H9 (cell line): Measurements from ENCODE around the gene CDK12. TPM values are rescaled to one million over a fixed set of nuclear protein-coding genes. Genes with fewer than 3 reads are reported as not detected.

Experiments used
- DNase-seq: peaks from one replicate; pipeline ENCODE4 v3.0.0-alpha.2; 2017
- H2AFZ ChIP-seq: one replicate; pipeline ENCODE4 v1.6.1; 2013; ENCODE audit warnings: mild to moderate bottlenecking, low read length, control low read depth, moderate library complexity
- H2AK5ac ChIP-seq: 2 replicates; pipeline ENCODE4 v1.6.1; 2013; ENCODE audit warnings: low read length, control low read depth, mixed read lengths; ENCODE audit not compliant: insufficient read length
- H2BK120ac ChIP-seq: one replicate; pipeline ENCODE4 v1.6.1; 2013; ENCODE audit warnings: low read depth, mild to moderate bottlenecking, low read length, control low read depth, inconsistent platforms; ENCODE audit not compliant: poor library complexity, severe bottlenecking
- H2BK12ac ChIP-seq: 2 replicates; pipeline ENCODE4 v1.6.1; 2013; ENCODE audit warnings: low read length, control low read depth, mixed read lengths, low read depth; ENCODE audit not compliant: insufficient read length
- H2BK15ac ChIP-seq: 2 replicates; pipeline ENCODE4 v1.6.1; 2013; ENCODE audit warnings: low read depth, low read length, control low read depth
- H2BK20ac ChIP-seq: one replicate; pipeline ENCODE4 v1.6.1; 2013; ENCODE audit warnings: low read depth, mild to moderate bottlenecking, low read length, control low read depth, inconsistent platforms; ENCODE audit not compliant: poor library complexity, severe bottlenecking
- H2BK5ac ChIP-seq: 2 replicates; pipeline ENCODE4 v1.6.1; 2013; ENCODE audit warnings: low read length, control low read depth, mixed read lengths; ENCODE audit not compliant: insufficient read length
- H3K14ac ChIP-seq: 2 replicates; pipeline ENCODE4 v1.6.1; 2013; ENCODE audit warnings: low read length, control low read depth; ENCODE audit not compliant: insufficient read depth
- H3K18ac ChIP-seq: 2 replicates; pipeline ENCODE4 v1.6.1; 2013; ENCODE audit warnings: low read depth, mild to moderate bottlenecking, mixed read lengths, low read length, control low read depth; ENCODE audit not compliant: insufficient read length
- H3K23ac ChIP-seq: 2 replicates; pipeline ENCODE4 v1.6.1; 2013; ENCODE audit warnings: low read length, control low read depth, mixed read lengths, low read depth; ENCODE audit not compliant: insufficient read length
- H3K23me2 ChIP-seq: 2 replicates; pipeline ENCODE4 v1.6.1; 2013; ENCODE audit warnings: low read depth, mild to moderate bottlenecking, mixed read lengths, low read length, control low read depth; ENCODE audit not compliant: insufficient read length, poor library complexity, severe bottlenecking
- H3K27ac ChIP-seq: 2 replicates; pipeline ENCODE4 v1.5.1; 2013; ENCODE audit warnings: low read length, control low read depth, mixed read lengths, low read depth; ENCODE audit not compliant: insufficient read length
- H3K27me3 ChIP-seq: 2 replicates; pipeline ENCODE4 v1.6.1; 2013; ENCODE audit warnings: low read length, control low read depth, inconsistent platforms; ENCODE audit not compliant: insufficient read depth
- H3K4ac ChIP-seq: 2 replicates; pipeline ENCODE4 v1.6.1; 2013; ENCODE audit warnings: low read depth, mild to moderate bottlenecking, control low read depth, inconsistent platforms, low read length, moderate library complexity
- H3K4me1 ChIP-seq: 2 replicates; pipeline ENCODE4 v1.6.1; 2013; ENCODE audit warnings: low read length, control low read depth, inconsistent platforms; ENCODE audit not compliant: insufficient read depth
- H3K4me2 ChIP-seq: 2 replicates; pipeline ENCODE4 v1.6.1; 2013; ENCODE audit warnings: low read length, control low read depth, mixed read lengths; ENCODE audit not compliant: insufficient read length, insufficient read depth
- H3K56ac ChIP-seq: 2 replicates; pipeline ENCODE4 v1.6.1; 2013; ENCODE audit warnings: low read depth, mild to moderate bottlenecking, mixed read lengths, low read length, control low read depth; ENCODE audit not compliant: insufficient read length
- H3K79me1 ChIP-seq: 2 replicates; pipeline ENCODE4 v1.6.1; 2013; ENCODE audit warnings: low read depth, mild to moderate bottlenecking, moderate library complexity, low read length, control low read depth, inconsistent platforms; ENCODE audit not compliant: insufficient read depth, poor library complexity, severe bottlenecking
- H3K79me2 ChIP-seq: 2 replicates; pipeline ENCODE4 v1.6.1; 2013; ENCODE audit warnings: low read length, control low read depth, inconsistent platforms; ENCODE audit not compliant: insufficient read depth
- H3K9ac ChIP-seq: 2 replicates; pipeline ENCODE4 v1.6.1; 2013; ENCODE audit warnings: low read length, control low read depth, mixed read lengths; ENCODE audit not compliant: insufficient read length; ENCODE audit errors: extremely low read depth
- H3K9me3 ChIP-seq: one replicate; pipeline ENCODE4 v1.6.1; 2013; ENCODE audit warnings: low read depth, low read length, inconsistent platforms; ENCODE audit not compliant: control insufficient read depth
- H3T11ph ChIP-seq: one replicate; pipeline ENCODE4 v1.6.1; 2013; ENCODE audit warnings: mild to moderate bottlenecking, low read length, control low read depth, inconsistent platforms
- H4K20me1 ChIP-seq: one replicate; pipeline ENCODE4 v1.6.1; 2013; ENCODE audit not compliant: control insufficient read depth, insufficient read length, insufficient read depth
- H4K5ac ChIP-seq: 2 replicates; pipeline ENCODE4 v1.6.1; 2013; ENCODE audit warnings: low read depth, mild to moderate bottlenecking, mixed read lengths, low read length, control low read depth; ENCODE audit not compliant: insufficient read length
- H4K8ac ChIP-seq: replicated peaks from 2 replicates; pipeline ENCODE4 v1.6.1; 2013; ENCODE audit warnings: low read length, control low read depth, mixed read lengths, low read depth; ENCODE audit not compliant: insufficient read length
- H4K91ac ChIP-seq: 2 replicates; pipeline ENCODE4 v1.6.1; 2013; ENCODE audit warnings: low read depth, mild to moderate bottlenecking, moderate library complexity, mixed read lengths, low read length, control low read depth; ENCODE audit not compliant: insufficient read length
- H3K27ac Mint-ChIP-seq, 3 experiments: 2 replicates in 2 of 3; 3 replicates in 1 of 3; pipeline ENCODE4 v1.8.0; 2020 to 2021; ENCODE audit warnings: mixed read lengths in 3 of 3, mild to moderate bottlenecking in 1 of 3, moderate library complexity in 1 of 3
- H3K27me3 Mint-ChIP-seq: 2 replicates; pipeline ENCODE4 v1.8.0; 2021; ENCODE audit warnings: low read depth, mild to moderate bottlenecking, moderate library complexity, mixed read lengths
- H3K36me3 Mint-ChIP-seq, 3 experiments: 2 replicates in 2 of 3; 3 replicates in 1 of 3; pipeline ENCODE4 v1.8.0; 2020 to 2021; ENCODE audit warnings: low read depth in 3 of 3, mixed read lengths in 3 of 3; ENCODE audit not compliant: insufficient read depth in 1 of 3
- H3K4me1 Mint-ChIP-seq, 2 experiments: 2 replicates each; pipeline ENCODE4 v1.8.0; 2020; ENCODE audit warnings: mixed read lengths in 2 of 2
- H3K4me3 Mint-ChIP-seq, 2 experiments: 2 replicates in 1 of 2; 3 replicates in 1 of 2; pipeline ENCODE4 v1.8.0; 2020 to 2021; ENCODE audit warnings: mild to moderate bottlenecking in 2 of 2, mixed read lengths in 2 of 2, moderate library complexity in 1 of 2
- H3K9me3 Mint-ChIP-seq, 2 experiments: 2 replicates in 1 of 2; 3 replicates in 1 of 2; pipeline ENCODE4 v1.8.0; 2020; ENCODE audit warnings: mild to moderate bottlenecking in 2 of 2, mixed read lengths in 2 of 2, moderate library complexity in 1 of 2
- WGBS: extraction: QIAGEN DNeasy Blood & Tissue Kit; methylation state at CpG from one replicate; pipeline ENCODE4 v1.1.7; 2013; ENCODE audit warnings: missing lambda C conversion rate, low lambda C conversion rate, mixed read lengths; ENCODE audit not compliant: insufficient read length; ENCODE audit errors: extremely low coverage; 5-methylcytosine and 5-hydroxymethylcytosine counted together
- total RNA-seq: library from RNA; stranded (reverse); gene quantifications from 2 replicates; pipeline ENCODE4 v1.2.1, GENCODE V29; 2021
- TF ChIP-seq, protein P1 (sequence below): fragments of 200-600 bp; sonication (generic); conservative IDR thresholded peaks from 3 replicates; pipeline ENCODE4 v1.8.0; 2021; ENCODE audit warnings: antibody characterized with exemption, mild to moderate bottlenecking

Gene CDK12
- total RNA-seq, 1 experiment from 2014 or later = 87.6 TPM

DNA sequence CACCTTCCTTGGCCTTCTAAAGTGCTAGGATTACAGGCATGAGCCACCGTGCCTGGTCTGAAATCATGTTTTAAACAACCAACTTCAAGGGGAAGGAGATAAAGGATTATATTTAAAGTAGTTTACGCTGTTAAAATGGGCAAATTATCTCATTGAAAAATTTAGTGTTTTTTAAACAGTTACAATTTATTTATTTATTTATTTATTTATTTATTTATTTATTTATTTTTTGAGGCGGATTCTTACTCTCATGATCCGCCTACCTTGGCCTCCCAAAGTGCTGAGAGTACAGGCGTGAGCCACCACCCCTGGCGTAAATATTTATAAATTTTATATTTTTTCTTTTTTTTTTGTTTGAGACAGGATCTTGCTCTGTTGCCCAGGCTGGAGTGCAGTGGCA, 22.2 kb downstream of the CDK12 start:
- H3K23ac ChIP-seq = no peak overlapping the region

More for the DNA sequence above, 22.2 kb downstream of the CDK12 start:
- no peaks in the 10 kb centered on the region for H3K9me3 Mint-ChIP-seq
- no CpG with 5 or more reads among the region's 6 CpGs for WGBS
- Histone ChIP-seq H3K27ac (no peak overlapping the region), H3K4me2 (no peak overlapping the region), H2BK5ac (no peak overlapping the region), H2BK12ac (no peak overlapping the region), H2AK5ac (no peak overlapping the region), H3K4me1 (no peaks in the 10 kb centered on the region), H2BK15ac (no peak overlapping the region), H3K23me2 (no peaks in the 10 kb centered on the region), H3K9ac (no peak overlapping the region), H3K9me3 (no peaks in the 10 kb centered on the region), H2BK120ac (no peak overlapping the region), H3T11ph (no peak overlapping the region), H3K14ac (no peak overlapping the region), H4K91ac (no peak overlapping the region), H4K8ac (no peak overlapping the region), H3K79me1 (peaks cover 5% of the 10 kb centered on the region), H4K5ac (no peak overlapping the region), H3K27me3 (no peaks in the 10 kb centered on the region), H3K4ac (no peak overlapping the region), H3K18ac (no peak overlapping the region), H3K56ac (no peak overlapping the region), H2AFZ (no peak overlapping the region), H2BK20ac (no peak overlapping the region), H3K79me2 (no peaks in the 10 kb centered on the region), H4K20me1 (no peaks in the 10 kb centered on the region)
- DNase-seq = no peak
- H3K27ac Mint-ChIP-seq = peak overlapping the region in 1 of 3 experiments; percentile 74; a peak in 1 of 7 replicates
- no peaks in the 10 kb centered on the region for H3K27me3 Mint-ChIP-seq
- peaks cover 3 to 37% (median 19%) of the 10 kb centered on the region in 3 experiments; a peak in 5 of 7 replicates for H3K36me3 Mint-ChIP-seq
- TF ChIP-seq, protein P1, sequence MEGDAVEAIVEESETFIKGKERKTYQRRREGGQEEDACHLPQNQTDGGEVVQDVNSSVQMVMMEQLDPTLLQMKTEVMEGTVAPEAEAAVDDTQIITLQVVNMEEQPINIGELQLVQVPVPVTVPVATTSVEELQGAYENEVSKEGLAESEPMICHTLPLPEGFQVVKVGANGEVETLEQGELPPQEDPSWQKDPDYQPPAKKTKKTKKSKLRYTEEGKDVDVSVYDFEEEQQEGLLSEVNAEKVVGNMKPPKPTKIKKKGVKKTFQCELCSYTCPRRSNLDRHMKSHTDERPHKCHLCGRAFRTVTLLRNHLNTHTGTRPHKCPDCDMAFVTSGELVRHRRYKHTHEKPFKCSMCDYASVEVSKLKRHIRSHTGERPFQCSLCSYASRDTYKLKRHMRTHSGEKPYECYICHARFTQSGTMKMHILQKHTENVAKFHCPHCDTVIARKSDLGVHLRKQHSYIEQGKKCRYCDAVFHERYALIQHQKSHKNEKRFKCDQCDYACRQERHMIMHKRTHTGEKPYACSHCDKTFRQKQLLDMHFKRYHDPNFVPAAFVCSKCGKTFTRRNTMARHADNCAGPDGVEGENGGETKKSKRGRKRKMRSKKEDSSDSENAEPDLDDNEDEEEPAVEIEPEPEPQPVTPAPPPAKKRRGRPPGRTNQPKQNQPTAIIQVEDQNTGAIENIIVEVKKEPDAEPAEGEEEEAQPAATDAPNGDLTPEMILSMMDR = no peak
- H3K4me1 Mint-ChIP-seq = no peaks in the 10 kb centered on the region
- no peak overlapping the region for H3K4me3 Mint-ChIP-seq
